ENCODE results near the gene S100A8. TPM values are rescaled to one million over a fixed set of nuclear protein-coding genes. Genes with fewer than 3 reads are reported as not detected.
"Not testable (repeated sequence)": the region's sequence is repeated elsewhere in the genome, so short reads cannot be mapped to it uniquely, and the experiment has no call there.

S100A8 gene
- total RNA-seq, 1 donor from 2014 or later: 674 TPM

- DNase-seq (ENCODE audit: low spot score): no peak
Measured at GRCh38 chr1:153348511-153349362, 42.1 kb downstream of the S100A8 start, which contains the start of gene PGLYRP4. Gene PGLYRP4 (minus strand): TSS chr1:153348841. CDS start chr1:153347932, 909 bp downstream.

- DNase-seq (ENCODE audit: low spot score): no peak
Measured at GRCh38 chr1:153347856-153348255, 43.0 kb downstream of the S100A8 start.

DNA sequence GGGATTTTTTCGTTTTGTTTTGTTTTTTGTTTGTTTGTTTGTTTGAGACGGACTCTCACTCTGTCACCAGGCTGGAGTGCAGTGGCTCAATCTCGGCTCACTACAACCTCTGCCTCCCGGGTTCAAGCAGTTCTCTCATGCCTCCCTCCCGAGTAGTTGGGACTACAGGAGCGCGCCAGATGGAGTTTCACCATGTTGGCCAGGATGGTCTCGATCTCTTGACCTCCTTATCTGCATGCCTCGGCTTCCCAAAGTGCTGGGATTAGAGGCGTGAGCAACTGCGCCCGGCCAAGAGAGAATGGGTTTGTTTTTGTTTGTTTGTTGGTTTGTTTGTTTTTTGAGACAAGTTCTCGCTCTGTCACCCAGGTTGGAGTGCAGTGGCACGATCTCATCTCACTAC lies 43.8 kb downstream of the S100A8 start:
- DNase-seq (ENCODE audit: low spot score): not testable (repeated sequence)

DNA sequence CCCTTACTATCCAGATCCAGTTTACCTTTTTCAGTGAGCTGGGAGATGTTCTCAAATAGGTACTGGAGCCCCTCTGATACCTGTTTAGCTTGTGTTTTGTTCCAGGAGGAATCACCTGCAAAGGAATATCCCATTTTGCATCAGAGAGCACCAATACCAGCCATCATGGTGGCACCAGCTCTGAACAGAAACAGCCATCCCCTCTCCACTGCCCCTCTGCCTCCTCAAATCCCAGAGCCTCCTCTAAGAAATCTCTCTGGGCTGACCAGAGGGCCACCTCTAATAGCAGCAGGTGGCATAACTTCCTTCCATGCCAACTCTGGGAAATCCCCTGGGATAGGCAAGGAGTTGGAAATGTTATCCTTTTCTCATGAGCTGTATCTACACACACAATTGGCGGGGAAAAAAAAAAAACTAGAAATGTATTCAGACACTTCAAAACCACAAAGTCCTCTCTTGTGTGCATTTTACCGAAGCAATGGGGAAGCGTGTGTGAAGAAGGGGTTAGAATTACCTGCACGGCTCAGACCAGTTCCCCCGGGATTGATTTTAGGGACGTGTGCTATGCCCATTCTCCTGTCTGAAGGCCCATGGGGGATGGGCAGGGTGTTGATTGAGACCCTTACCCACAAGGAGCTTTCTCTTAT lies 44.7 kb downstream of the S100A8 start:
- DNase-seq (ENCODE audit: low spot score): no peak

GRCh38 chr1:153345187-153346076 lies 45.4 kb downstream of the S100A8 start:
- DNase-seq (ENCODE audit: low spot score): no peak

GRCh38 chr1:153344718-153345025 lies 46.2 kb downstream of the S100A8 start:
- DNase-seq (ENCODE audit: low spot score): no peak

DNA sequence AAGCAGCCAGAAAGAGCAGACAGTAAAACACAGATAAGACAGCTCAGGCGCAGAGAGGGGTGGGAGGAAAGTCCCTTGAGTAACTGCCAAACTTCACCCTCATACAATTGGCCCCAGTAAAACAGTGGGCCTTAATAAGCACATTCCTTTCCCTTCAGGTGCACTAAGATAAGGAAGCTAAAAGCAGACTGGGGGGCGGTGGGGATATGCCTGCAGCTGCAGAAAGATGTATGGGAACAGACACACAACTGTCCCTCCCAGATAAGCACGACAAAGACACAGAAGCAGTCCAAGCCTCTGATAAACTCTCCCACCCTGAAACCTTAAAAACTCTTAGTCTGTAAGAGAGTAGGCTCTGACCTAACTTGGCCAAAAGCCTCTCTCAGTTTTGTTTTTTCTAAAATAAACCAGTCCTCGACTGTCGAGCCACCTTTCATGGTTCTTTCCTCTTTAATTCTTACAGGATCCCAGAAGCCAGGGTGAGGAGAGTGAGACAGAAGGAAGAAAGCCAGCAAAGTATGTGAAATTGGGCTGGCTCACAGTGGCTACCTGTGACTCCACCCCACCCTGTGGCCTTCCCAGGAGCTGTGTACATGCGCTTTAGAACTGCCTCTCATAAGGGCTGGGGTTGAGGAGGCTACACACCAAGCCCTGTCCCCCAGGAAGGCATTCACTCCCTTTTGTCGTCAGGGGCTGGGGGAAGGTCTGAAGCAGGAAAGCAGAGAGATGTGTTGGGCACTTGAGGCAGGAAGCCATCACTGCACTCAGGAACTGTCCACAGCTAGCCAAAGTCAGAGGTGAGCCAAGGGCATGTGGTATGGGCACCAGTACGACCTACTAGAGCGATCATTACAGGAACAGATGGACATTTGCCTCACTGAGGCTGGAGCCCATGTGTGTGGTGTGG lies 46.8 kb downstream of the S100A8 start:
- no peak for DNase-seq (ENCODE audit: low spot score)

DNA sequence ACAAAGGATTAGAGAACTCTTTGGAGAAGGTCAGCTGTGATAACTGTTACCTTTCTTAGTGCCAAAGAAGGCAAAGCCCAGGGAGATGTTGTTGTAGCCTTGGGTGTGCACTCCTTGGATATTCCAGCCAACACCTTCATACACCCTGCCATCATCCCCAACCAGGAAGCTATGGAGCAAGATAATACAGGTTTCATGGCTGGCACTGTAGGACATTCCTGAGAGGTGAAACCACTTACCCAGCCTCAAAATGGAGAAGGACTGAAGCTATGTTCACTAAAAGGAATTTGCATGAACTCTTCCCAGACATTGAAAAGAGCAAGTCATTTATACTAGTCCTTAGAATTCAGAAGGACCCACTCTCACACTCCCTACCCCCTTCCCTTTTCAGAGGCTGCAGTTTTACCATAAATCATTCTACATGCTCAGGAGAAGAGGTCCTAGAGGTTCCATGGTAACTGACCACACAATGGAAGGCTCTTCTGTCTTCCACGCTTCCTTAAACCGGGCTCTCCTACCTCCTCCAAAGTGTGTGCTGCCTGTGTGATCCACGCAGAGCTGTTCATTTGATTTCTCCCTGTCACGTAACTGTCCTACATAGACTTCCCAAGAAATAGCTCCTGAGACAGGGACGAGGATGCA lies 47.7 kb downstream of the S100A8 start:
- no peak for DNase-seq (ENCODE audit: low spot score)

DNA sequence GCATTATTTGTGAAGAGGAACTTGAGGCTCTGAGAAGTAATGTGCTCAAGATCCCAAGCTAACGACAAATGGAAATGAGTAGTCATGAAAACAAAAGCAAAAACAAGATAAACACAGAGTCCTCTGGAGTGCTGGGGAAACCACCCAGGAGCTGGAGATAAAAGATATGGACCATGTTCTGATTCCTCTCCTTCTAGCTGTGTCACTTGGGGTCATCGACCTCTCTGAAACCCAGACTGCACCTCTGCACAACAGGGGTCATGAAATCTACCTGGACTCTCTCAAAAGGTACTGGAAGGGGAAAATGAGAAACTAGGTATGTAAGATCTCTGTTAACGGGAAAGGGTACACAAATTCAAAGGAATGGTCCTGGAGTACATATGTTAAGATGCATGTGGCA lies 48.7 kb downstream of the S100A8 start:
- no peak for DNase-seq (ENCODE audit: low spot score)

- no peak for DNase-seq (ENCODE audit: low spot score)
Measured at GRCh38 chr1:153341431-153341934, 49.4 kb downstream of the S100A8 start.

GRCh38 chr1:153340356-153340755 lies 50.5 kb downstream of the S100A8 start:
- DNase-seq (ENCODE audit: low spot score): no peak

Other genes starting within 250 kb of the S100A8 start
- not detected for gene SPRR2G, start 240.2 kb downstream of the S100A8 start, total RNA-seq
- not detected for gene LELP1, start 187.6 kb downstream of the S100A8 start, total RNA-seq
- gene PRR9, start 173.5 kb downstream of the S100A8 start, total RNA-seq: not detected
- not detected for gene LORICRIN, start 131.4 kb downstream of the S100A8 start, total RNA-seq
- not detected for gene PGLYRP3, start 78.1 kb downstream of the S100A8 start, total RNA-seq
- not detected for gene PGLYRP4, start 42.2 kb downstream of the S100A8 start, total RNA-seq
- gene S100A9, start 33.2 kb downstream of the S100A8 start, total RNA-seq: 892 TPM
- gene S100A12, start 15.5 kb downstream of the S100A8 start, total RNA-seq: 77.2 TPM
- not detected for gene S100A7A, start 25.4 kb upstream of the S100A8 start, total RNA-seq
- gene S100A7, start 69.6 kb upstream of the S100A8 start, total RNA-seq: not detected
- gene S100A6, start 144.9 kb upstream of the S100A8 start, total RNA-seq: 1,184 TPM
- not detected for gene S100A5, start 149.9 kb upstream of the S100A8 start, total RNA-seq
- gene S100A4, start 154.7 kb upstream of the S100A8 start, total RNA-seq: 512 TPM
- 2.2 TPM for gene S100A3, start 158.2 kb upstream of the S100A8 start, total RNA-seq
- 0.58 TPM for gene S100A2, start 174.8 kb upstream of the S100A8 start, total RNA-seq
- 107 TPM for gene S100A16, start 222.1 kb upstream of the S100A8 start, total RNA-seq
- gene S100A14, start 225.3 kb upstream of the S100A8 start, total RNA-seq: 0.35 TPM
- 146 TPM for gene S100A13, start 236.4 kb upstream of the S100A8 start, total RNA-seq
- gene S100A1, start 237.4 kb upstream of the S100A8 start, total RNA-seq: 12.6 TPM
- gene CHTOP, start 243.0 kb upstream of the S100A8 start, total RNA-seq: 55.5 TPM